Heart left ventricle (tissue), 13 donors: ENCODE results near the gene ZNF148.

Source experiments
- POLR2A ChIP-seq, 2 donors: fragments of 450-650 bp; IDR thresholded peaks; one replicate each; pipeline ENCODE4 v1.6.1; 2017; ENCODE audit warnings: antibody characterized with exemption in 2 of 2, mild to moderate bottlenecking in 2 of 2, moderate library complexity in 2 of 2
- TF ChIP-seq, protein P1 (sequence below), 12 donors: fragments of 200-600 bp; sonication (generic) in 4 of 12; IDR thresholded peaks; one replicate each; pipeline versions ENCODE4 v1.5.0 to v1.8.0; 2018 to 2022; ENCODE audit warnings: antibody characterized with exemption in 12 of 12, mild to moderate bottlenecking in 5 of 12
- donor health status: ischemic (EF 13 %, LVEDD 7.1; RV severe dilation, severe dysfunction).
- donor health status: DM: no; HTN: yes; CAD: no.
- donor health status: DM: no; HTN: no; CAD: no.
- donor health status: ischemic (EF 25% LVEDD 6.9; RV normal size, moderate dysfunction).
- donor health status: ischemic (EF 25% LVEDD 5.7; RV mildly dilated, moderate dysfunction).
- donor health status: ischemic (EF 35%, LVEDD 5.7; RV mildly dilated, moderate dysfunction).
- donor health status: nonischemic (EF 11% LVEDD 7.7; RV severe dilation, severe dysfunction).
- donor health status: DM: yes; HTN: yes; CAD: no.
- donor health status: PGD.
- donor health status: ischemic (EF 29% LVEDD 5.4; RV normal size, mild dysfunction).
- donor health status: nonischemic (EF 23%, LVEDD 6.1; RV moderate dilation, normal function).

GRCh38 chr3:125322166-125322565 is 53.0 kb downstream of the ZNF148 start:
- TF ChIP-seq, protein P1, sequence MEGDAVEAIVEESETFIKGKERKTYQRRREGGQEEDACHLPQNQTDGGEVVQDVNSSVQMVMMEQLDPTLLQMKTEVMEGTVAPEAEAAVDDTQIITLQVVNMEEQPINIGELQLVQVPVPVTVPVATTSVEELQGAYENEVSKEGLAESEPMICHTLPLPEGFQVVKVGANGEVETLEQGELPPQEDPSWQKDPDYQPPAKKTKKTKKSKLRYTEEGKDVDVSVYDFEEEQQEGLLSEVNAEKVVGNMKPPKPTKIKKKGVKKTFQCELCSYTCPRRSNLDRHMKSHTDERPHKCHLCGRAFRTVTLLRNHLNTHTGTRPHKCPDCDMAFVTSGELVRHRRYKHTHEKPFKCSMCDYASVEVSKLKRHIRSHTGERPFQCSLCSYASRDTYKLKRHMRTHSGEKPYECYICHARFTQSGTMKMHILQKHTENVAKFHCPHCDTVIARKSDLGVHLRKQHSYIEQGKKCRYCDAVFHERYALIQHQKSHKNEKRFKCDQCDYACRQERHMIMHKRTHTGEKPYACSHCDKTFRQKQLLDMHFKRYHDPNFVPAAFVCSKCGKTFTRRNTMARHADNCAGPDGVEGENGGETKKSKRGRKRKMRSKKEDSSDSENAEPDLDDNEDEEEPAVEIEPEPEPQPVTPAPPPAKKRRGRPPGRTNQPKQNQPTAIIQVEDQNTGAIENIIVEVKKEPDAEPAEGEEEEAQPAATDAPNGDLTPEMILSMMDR (IDR thresholded peaks at IDR 0.05) = no peak
- TF ChIP-seq POLR2A (IDR thresholded peaks at IDR 0.05) = no peak
